ENCODE measurements around the gene SNUPN.
"Not testable (repeated sequence)": the region's sequence is repeated elsewhere in the genome, so short reads cannot be mapped to it uniquely, and the experiment has no call there.

Gene SNUPN

GRCh38 chr15:75631935-75632334 lies 6.4 kb upstream of the SNUPN start:
- no peak for DNase-seq

GRCh38 chr15:75622505-75622904 lies 3.0 kb downstream of the SNUPN start:
- DNase-seq = no peak

- DNase-seq = peak in 1 of 2 experiments; percentile 25
These were observed 4.6 kb downstream of the SNUPN start for GRCh38 chr15:75620841-75621391.

GRCh38 chr15:75620058-75620820 lies 5.3 kb downstream of the SNUPN start:
- DNase-seq = no peak

GRCh38 chr15:75616766-75617165 lies 8.8 kb downstream of the SNUPN start:
- DNase-seq = no peak

- DNase-seq = peak in 1 of 2 experiments; percentile 27
These were observed 18.5 kb downstream of the SNUPN start for GRCh38 chr15:75606711-75607699.

GRCh38 chr15:75606026-75606425 lies 19.5 kb downstream of the SNUPN start:
- DNase-seq = no peak

- no peak for DNase-seq
These were observed 26.1 kb downstream of the SNUPN start for GRCh38 chr15:75599401-75599800.

- DNase-seq = no peak
These were observed 27.2 kb downstream of the SNUPN start for GRCh38 chr15:75598361-75598760.

GRCh38 chr15:75597667-75598341 lies 27.7 kb downstream of the SNUPN start:
- peak; percentile 49 to 52 for DNase-seq

GRCh38 chr15:75596703-75597345 lies 28.7 kb downstream of the SNUPN start:
- no peak for DNase-seq

- DNase-seq = no peak
These were observed 31.2 kb downstream of the SNUPN start for GRCh38 chr15:75594276-75594675.

GRCh38 chr15:75591655-75592364 lies 33.7 kb downstream of the SNUPN start:
- no peak for DNase-seq

- no peak for DNase-seq
These were observed 35.3 kb downstream of the SNUPN start for GRCh38 chr15:75590239-75590638.

- DNase-seq = no peak
These were observed 36.5 kb downstream of the SNUPN start for GRCh38 chr15:75589071-75589470.

- DNase-seq = not testable (repeated sequence)
These were observed 39.1 kb downstream of the SNUPN start for GRCh38 chr15:75586422-75586821.

GRCh38 chr15:75584121-75584520 lies 41.4 kb downstream of the SNUPN start:
- DNase-seq = no peak

GRCh38 chr15:75583701-75584100 lies 41.8 kb downstream of the SNUPN start:
- DNase-seq = no peak

- not testable (repeated sequence) for DNase-seq
These were observed 42.6 kb downstream of the SNUPN start for GRCh38 chr15:75582943-75583342.

GRCh38 chr15:75578948-75579920 lies 46.3 kb downstream of the SNUPN start, which contains the start of gene PTPN9:
Gene PTPN9, minus strand, starts transcription at chr15:75579315. Its CDS starts 539 bp downstream, at chr15:75578776.
- DNase-seq = peak; percentile 81 to 83
